ENCODE measurements around the gene GARS1.

Gene GARS1, protein sequence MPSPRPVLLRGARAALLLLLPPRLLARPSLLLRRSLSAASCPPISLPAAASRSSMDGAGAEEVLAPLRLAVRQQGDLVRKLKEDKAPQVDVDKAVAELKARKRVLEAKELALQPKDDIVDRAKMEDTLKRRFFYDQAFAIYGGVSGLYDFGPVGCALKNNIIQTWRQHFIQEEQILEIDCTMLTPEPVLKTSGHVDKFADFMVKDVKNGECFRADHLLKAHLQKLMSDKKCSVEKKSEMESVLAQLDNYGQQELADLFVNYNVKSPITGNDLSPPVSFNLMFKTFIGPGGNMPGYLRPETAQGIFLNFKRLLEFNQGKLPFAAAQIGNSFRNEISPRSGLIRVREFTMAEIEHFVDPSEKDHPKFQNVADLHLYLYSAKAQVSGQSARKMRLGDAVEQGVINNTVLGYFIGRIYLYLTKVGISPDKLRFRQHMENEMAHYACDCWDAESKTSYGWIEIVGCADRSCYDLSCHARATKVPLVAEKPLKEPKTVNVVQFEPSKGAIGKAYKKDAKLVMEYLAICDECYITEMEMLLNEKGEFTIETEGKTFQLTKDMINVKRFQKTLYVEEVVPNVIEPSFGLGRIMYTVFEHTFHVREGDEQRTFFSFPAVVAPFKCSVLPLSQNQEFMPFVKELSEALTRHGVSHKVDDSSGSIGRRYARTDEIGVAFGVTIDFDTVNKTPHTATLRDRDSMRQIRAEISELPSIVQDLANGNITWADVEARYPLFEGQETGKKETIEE

DNA sequence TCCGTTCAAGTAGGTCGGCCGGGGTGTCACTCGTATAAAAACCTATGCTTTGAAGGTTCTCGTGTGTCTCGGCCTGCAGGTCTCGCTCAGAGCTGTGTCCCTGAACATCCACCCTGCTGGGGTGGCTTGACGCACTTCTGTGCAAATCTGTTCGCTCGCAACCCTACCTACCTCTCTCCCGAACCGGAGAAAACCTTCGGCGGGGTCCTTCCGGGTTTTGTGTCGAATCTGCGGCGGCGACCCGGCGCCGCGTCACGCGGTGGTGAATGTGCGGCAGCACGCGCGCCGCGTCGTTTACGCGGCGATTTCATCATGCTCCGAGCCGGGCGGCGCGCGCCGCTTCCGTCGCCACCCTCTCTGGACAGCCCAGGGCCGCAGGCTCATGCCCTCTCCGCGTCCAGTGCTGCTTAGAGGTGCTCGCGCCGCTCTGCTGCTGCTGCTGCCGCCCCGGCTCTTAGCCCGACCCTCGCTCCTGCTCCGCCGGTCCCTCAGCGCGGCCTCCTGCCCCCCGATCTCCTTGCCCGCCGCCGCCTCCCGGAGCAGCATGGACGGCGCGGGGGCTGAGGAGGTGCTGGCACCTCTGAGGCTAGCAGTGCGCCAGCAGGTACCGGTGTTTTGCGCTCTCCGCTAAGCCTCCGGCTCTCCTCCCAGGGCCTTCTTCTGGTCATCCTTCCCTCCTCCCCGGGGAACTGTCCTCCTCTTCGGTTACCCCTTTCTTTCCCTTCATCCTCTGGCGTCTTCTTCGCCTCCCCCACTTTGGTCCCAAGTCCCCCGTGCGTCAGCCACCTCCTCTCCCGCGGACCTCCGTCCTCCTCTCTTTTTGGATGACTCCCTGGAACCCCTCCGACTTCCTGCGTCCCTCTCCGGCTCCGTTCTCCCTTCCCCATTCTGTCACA is at the start of gene GARS1:
Gene GARS1 (plus strand): TSS at position 339 of the 896 bp plus-strand sequence. CDS start 44 bp downstream, at position 383.
- TF ChIP-seq, protein P1, sequence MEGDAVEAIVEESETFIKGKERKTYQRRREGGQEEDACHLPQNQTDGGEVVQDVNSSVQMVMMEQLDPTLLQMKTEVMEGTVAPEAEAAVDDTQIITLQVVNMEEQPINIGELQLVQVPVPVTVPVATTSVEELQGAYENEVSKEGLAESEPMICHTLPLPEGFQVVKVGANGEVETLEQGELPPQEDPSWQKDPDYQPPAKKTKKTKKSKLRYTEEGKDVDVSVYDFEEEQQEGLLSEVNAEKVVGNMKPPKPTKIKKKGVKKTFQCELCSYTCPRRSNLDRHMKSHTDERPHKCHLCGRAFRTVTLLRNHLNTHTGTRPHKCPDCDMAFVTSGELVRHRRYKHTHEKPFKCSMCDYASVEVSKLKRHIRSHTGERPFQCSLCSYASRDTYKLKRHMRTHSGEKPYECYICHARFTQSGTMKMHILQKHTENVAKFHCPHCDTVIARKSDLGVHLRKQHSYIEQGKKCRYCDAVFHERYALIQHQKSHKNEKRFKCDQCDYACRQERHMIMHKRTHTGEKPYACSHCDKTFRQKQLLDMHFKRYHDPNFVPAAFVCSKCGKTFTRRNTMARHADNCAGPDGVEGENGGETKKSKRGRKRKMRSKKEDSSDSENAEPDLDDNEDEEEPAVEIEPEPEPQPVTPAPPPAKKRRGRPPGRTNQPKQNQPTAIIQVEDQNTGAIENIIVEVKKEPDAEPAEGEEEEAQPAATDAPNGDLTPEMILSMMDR (conservative IDR thresholded peaks at IDR 0.05): no peak

DNA sequence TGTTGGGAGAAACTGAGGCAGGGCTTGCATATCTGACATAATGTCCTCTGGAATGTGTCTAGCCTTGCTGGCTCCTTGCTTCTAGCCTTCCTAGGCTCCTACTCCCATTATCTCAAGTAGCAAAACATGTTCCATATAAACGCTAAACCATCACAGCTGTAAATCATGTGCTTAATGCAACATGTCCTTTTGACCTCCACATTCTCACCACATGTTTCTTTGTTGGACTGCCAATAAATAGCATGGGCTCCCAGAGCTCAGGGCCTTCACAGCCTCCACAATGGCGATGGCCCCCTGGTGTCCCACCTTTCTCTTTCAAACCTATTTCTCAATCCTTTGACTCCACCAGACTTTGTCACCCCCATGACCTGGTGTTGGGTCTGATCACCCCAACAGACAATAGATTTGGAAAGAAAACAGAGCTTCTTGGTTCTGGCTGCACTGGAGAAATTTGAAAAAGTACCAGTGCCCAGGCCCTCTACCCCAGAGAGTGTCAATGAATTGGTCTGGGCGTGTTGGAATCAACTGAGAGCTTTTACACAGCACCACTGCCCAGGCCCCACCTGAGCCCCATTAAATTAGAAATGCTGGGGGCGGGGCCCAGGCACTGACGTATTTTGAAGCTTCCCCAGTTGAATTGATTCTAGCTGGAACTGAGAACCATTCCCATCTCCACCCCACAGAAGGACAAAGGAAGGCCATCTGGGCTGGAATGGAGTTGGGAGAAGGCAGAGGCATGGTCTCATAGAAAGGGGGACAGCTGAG is 48.7 kb upstream of the GARS1 start:
- no peak overlapping the region for H3K27ac ChIP-seq
- TF ChIP-seq, protein P1 (conservative IDR thresholded peaks at IDR 0.05): no peak

More for the DNA sequence above, at the start of gene GARS1:
- peak within 1 kb of the TSS; percentile 92 for H3K27ac ChIP-seq

DNA sequence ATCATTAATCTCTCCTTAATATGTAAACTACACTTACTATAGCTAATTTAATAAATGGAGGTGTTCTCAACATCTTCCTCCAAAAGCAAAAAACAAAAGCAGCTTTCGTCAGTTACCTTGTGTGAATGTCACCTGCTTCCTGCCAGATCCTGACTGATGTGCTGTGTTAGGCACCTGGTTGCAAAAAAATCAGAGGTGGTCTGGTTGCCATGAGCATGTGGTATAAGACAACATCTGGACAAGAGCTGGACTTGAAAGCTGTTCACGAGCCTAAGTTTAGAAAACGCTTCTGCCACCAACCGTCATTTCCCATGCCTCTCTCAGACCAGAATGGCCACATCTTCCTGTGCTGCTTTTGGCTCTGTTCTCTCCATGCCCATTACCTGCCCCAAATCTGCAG is 48.1 kb upstream of the GARS1 start:
- TF ChIP-seq, protein P1 (conservative IDR thresholded peaks at IDR 0.05): no peak
- H3K27ac ChIP-seq: no peak overlapping the region

DNA sequence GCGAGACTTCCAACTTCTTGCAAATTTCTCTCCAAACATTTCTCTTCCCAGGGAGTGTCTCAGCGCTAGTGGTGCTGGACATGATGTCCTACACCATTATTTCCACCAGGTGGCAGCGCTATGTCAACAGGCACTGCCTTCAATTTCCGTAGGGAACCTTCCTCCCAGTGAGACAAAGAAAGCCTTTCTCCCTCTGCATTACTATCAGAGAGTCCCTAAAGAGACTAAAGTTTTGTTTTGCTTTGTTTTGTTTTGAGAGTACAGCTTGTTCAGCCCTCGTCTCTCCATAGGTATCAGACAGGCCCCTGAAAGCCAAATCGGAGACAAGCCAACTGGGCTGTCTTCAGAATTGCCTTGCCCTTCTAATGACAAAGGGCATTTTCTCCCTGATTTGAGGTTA is 45.8 kb upstream of the GARS1 start:
- H3K27ac ChIP-seq: peak overlapping the region; percentile 14; the same call in 1 of the 2 replicates
- TF ChIP-seq, protein P1 (conservative IDR thresholded peaks at IDR 0.05): peak; percentile 89

DNA sequence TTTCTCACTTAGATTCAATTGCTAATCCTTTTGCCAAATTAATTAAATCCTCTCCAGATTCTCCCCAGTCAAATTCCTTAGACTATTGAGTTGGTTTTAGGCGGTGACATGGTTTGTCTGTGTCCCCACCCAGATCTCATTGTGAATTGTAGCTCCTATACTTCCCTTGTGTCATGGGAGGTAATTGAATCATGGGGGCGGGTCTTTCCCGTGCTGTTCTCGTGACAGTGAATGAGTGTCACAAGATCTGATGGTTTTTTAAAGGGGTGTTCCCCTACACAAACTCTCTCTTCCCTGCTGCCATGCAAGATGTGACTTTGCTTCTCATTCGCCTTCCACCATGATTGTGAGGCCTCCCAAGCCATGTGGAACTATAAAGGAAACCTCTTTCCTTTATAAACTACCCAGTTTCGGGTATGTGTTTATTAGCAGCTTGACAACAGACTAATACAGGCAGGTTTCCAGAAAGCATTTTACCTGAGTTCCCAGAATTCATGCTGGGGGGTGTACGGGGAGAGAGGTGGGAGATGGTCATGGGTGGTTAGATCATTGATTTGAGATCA is 44.7 kb upstream of the GARS1 start:
- TF ChIP-seq, protein P1 (conservative IDR thresholded peaks at IDR 0.05): no peak
- peak overlapping the region; percentile 92 for H3K27ac ChIP-seq

DNA sequence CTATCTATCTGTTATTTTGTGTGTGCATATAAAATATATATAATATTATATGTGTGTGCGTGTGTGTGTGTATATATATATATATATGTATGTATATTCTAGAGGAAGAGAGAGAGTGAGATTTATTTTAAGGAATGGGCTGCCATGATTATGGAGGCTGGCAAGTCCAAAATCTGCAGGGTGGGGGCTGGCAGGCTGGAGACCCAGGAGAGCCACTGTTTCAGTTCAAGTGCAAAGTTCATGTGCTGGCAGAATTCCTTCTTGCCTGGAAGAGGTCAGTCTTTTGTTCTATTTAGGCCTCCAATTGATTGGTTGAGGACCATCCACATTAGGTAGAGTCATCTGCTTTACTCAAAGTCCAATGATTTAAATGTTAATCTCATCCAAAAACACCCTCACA is 42.3 kb upstream of the GARS1 start:
- H3K27ac ChIP-seq: peak overlapping the region; percentile 92
- TF ChIP-seq, protein P1 (conservative IDR thresholded peaks at IDR 0.05): no peak

Data from VCaP (cell line).